Measurements from ENCODE around the gene NCOA1.

GRCh38 chr2:24568551-24568950 is 77.5 kb downstream of the NCOA1 start:
- TF ChIP-seq POLR2A (IDR thresholded peaks at IDR 0.05; ENCODE audit: low read length) (no peak), GATA1 (IDR thresholded peaks at IDR 0.05; ENCODE audit: low read depth, low read length) (no peak)
